GM12892 (cell line): Measurements from ENCODE around the gene LY86.

Experiments
- POLR2A ChIP-seq: IDR thresholded peaks from 2 replicates; pipeline ENCODE4 v1.6.1; 2011; ENCODE audit warnings: low read depth, low read length, control low read depth
- TAF1 ChIP-seq: IDR thresholded peaks from 2 replicates; pipeline ENCODE4 v1.6.1; 2011; ENCODE audit warnings: low read depth, mild to moderate bottlenecking, control low read depth, low read length, borderline replicate concordance

DNA sequence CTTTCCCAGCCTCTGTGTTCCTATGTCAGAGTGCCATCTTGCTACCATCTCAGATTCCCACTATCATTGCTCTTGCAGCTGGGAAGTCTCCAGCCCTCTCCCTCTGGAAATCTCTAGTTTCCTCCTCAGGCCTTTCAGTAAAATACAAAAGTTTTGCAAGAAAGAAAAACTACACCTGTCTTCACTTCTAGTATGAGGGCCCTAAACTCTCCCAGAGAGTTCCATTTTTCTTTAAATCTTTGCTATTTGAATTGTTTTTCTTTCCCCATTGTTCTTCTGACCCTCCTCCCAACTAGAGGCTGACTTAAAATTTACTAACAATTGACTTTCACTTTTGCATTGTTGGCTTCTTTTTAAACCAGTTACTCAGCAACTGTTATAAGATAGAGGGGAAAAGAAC, 62.8 kb downstream of the LY86 start:
- no peak for TF ChIP-seq TAF1
- no peak for TF ChIP-seq POLR2A
